AG04450 (cell line): Measurements from ENCODE around the gene DSN1. TPM values are rescaled to one million over a fixed set of nuclear protein-coding genes. Genes with fewer than 3 reads are reported as not detected.
"Not testable (repeated sequence)": the region's sequence is repeated elsewhere in the genome, so short reads cannot be mapped to it uniquely, and the experiment has no call there.

Experiments used
- CTCF ChIA-PET: fragments of 300-600, 350-600 bp; formaldehyde crosslinking; extraction: SDS; loops from one replicate; lab custom pipeline; 2022; ENCODE audit warnings: antibody characterized with exemption, inconsistent platforms; lab: Charles Lee
- POLR2A ChIA-PET: fragments of 350-600 bp; formaldehyde crosslinking; extraction: SDS; loops from one replicate; lab custom pipeline; 2021; ENCODE audit warnings: antibody characterized with exemption, inconsistent platforms; lab: Yijun Ruan, JAX
- DNase-seq: peaks from one replicate; pipeline ENCODE4 v3.0.0-alpha.2; 2011; ENCODE audit warnings: low read depth, low spot score
- H3K27ac ChIP-seq: one replicate; pipeline ENCODE4 v1.5.1; 2012; ENCODE audit warnings: low read depth, low read length, control low read depth
- H3K27me3 ChIP-seq: one replicate; pipeline ENCODE4 v1.6.0; 2012; ENCODE audit warnings: low read length; ENCODE audit not compliant: control insufficient read depth, insufficient read depth
- H3K4me3 ChIP-seq: 2 replicates; pipeline ENCODE4 v1.5.1; 2011; ENCODE audit warnings: mild to moderate bottlenecking, low read depth, low read length, control low read depth
- H3K9me3 ChIP-seq: 2 replicates; pipeline ENCODE4 v1.5.1; 2012; ENCODE audit warnings: low read length; ENCODE audit not compliant: control insufficient read depth, insufficient read depth
- polyA plus RNA-seq: library from polyadenylated mRNA; depleted of rRNA; stranded (reverse); fragments of >200 nt; gene quantifications from 2 replicates; pipeline ENCODE4 v1.2.3, GENCODE V29; 2011
- TF ChIP-seq, protein P1 (sequence below): IDR thresholded peaks from 2 replicates; pipeline ENCODE4 v1.5.1; 2011; ENCODE audit warnings: low read depth, low read length, control low read depth, inconsistent platforms

DSN1 gene
- polyA plus RNA-seq, 1 experiment: 8.7 TPM

DNA sequence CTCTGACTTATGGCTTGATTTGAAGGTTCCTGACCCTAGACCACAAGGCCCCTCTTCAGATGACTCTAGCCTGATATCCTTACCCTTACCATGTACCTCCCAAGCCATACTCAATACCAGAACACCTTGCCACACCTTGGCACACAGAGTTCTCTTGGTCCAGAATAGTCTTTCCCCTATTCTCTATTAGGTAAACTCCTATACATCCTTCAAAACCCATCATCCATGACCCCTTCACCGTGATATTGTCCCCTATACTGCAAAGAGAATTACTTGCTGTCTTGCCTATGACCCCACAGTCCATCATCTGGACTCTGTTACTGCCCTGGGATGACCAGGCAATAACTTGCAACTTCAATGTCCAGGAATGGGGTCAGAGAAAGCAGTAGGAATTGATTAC, 31.8 kb upstream of the DSN1 start:
- POLR2A ChIA-PET: interaction anchor here (0.6 kb wide), 1 partner anchor 36 kb away, joined by 8 read pairs; no protein-coding TSS in a partner anchor
- CTCF ChIA-PET: no interaction called here
- Histone ChIP-seq H3K9me3 (peaks cover 4% of the 10 kb centered on the region; the same call in 1 of the 2 replicates), H3K4me3 (no peak overlapping the region), H3K27ac (no peak overlapping the region), H3K27me3 (no peaks in the 10 kb centered on the region)
- TF ChIP-seq, protein P1, sequence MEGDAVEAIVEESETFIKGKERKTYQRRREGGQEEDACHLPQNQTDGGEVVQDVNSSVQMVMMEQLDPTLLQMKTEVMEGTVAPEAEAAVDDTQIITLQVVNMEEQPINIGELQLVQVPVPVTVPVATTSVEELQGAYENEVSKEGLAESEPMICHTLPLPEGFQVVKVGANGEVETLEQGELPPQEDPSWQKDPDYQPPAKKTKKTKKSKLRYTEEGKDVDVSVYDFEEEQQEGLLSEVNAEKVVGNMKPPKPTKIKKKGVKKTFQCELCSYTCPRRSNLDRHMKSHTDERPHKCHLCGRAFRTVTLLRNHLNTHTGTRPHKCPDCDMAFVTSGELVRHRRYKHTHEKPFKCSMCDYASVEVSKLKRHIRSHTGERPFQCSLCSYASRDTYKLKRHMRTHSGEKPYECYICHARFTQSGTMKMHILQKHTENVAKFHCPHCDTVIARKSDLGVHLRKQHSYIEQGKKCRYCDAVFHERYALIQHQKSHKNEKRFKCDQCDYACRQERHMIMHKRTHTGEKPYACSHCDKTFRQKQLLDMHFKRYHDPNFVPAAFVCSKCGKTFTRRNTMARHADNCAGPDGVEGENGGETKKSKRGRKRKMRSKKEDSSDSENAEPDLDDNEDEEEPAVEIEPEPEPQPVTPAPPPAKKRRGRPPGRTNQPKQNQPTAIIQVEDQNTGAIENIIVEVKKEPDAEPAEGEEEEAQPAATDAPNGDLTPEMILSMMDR: no peak
- DNase-seq: no peak

- H3K4me3 ChIP-seq: no peak overlapping the region
- no peaks in the 10 kb centered on the region for H3K27me3 ChIP-seq
- TF ChIP-seq, protein P1: no peak
- H3K27ac ChIP-seq: peak overlapping the region; percentile 11
- POLR2A ChIA-PET: interaction anchor here (0.5 kb wide), 1 partner anchor 31 kb away, joined by 3 read pairs; no protein-coding TSS in a partner anchor
- CTCF ChIA-PET: no interaction called here
- H3K9me3 ChIP-seq: peaks cover 4% of the 10 kb centered on the region; the same call in 1 of the 2 replicates
- DNase-seq: no peak
Measured at GRCh38 chr20:36804425-36804824, 30.9 kb upstream of the DSN1 start.

GRCh38 chr20:36802326-36803222, 29.0 kb upstream of the DSN1 start:
- Histone ChIP-seq H3K27me3 (no peaks in the 10 kb centered on the region), H3K9me3 (peaks cover 4% of the 10 kb centered on the region; the same call in 1 of the 2 replicates), H3K4me3 (no peak overlapping the region), H3K27ac (peak overlapping the region; percentile 47)
- ChIA-PET CTCF (interaction anchor here (0.5 to 1.5 kb wide), 4 partner anchors 17 to 62 kb away, joined by 3 to 9 read pairs (median 3); partner anchors contain the start of gene DSN1), POLR2A (interaction anchor here (0.6 to 1.2 kb wide), 4 partner anchors 12 to 61 kb away, joined by 3 to 14 read pairs (median 3); a partner anchor contains a TSS)
- TF ChIP-seq, protein P1: no peak
- DNase-seq: peak; percentile 66

DNA sequence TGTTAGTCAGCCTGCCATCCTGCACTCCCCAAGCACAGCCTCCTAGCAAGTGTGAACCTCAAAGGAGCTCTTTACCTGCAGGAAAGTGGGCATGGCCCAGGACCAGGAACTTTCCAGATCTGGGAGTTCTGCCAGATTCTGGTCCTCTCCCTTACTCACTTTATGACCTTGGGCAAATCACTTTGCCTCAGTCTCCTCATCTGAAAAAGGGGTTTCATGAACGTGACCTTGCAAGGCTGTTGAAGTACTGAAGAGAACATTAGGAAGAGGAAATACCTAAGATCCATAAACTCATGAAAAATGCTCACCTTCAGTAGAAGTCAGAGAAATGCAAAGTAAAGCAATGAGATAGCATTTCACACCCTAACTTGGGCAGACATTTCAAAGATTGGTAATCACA, 26.8 kb upstream of the DSN1 start:
- H3K27ac ChIP-seq: no peak overlapping the region
- no peak overlapping the region for H3K4me3 ChIP-seq
- no peaks in the 10 kb centered on the region for H3K27me3 ChIP-seq
- peaks cover 4% of the 10 kb centered on the region; the same call in 1 of the 2 replicates for H3K9me3 ChIP-seq
- ChIA-PET CTCF (interaction anchor here (0.6 to 1.9 kb wide), 4 partner anchors 8 to 27 kb away, joined by 3 to 6 read pairs (median 4); partner anchors contain the start of gene DSN1), POLR2A (no interaction called here)
- TF ChIP-seq, protein P1: no peak
- DNase-seq: no peak

GRCh38 chr20:36799313-36799712, 25.8 kb upstream of the DSN1 start:
- not testable (repeated sequence) for DNase-seq, H3K4me3 ChIP-seq, H3K27ac ChIP-seq, H3K9me3 ChIP-seq, H3K27me3 ChIP-seq
- ChIA-PET POLR2A (interaction anchor here (0.7 kb wide), 1 partner anchor 20 kb away, joined by 3 read pairs; no protein-coding TSS in a partner anchor), CTCF (interaction anchor here (1.3 kb wide), 1 partner anchor 9 kb away, joined by 6 read pairs; no protein-coding TSS in a partner anchor)
